Measurements from ENCODE around the gene ZBTB16. TPM values are rescaled to one million over a fixed set of nuclear protein-coding genes. Genes with fewer than 3 reads are reported as not detected.

The ZBTB16 gene
- total and polyA plus RNA-seq, 4 donors = 8.9 to 140 (median 34.5) TPM

GRCh38 chr11:114151631-114152030 is 92.1 kb downstream of the ZBTB16 start (continued):
- no peak for TF ChIP-seq REST (IDR thresholded peaks at IDR 0.05)
- TF ChIP-seq RXRA (IDR thresholded peaks at IDR 0.05) = no peak
- no peak for TF ChIP-seq YY1 (IDR thresholded peaks at IDR 0.05)
- no peak for TF ChIP-seq FOXA1 (IDR thresholded peaks at IDR 0.05)
- no peak for TF ChIP-seq EGR1 (IDR thresholded peaks at IDR 0.05; ENCODE audit: low read depth in 2 of 2)
- TF ChIP-seq TAF1 (conservative IDR thresholded peaks at IDR 0.05) = no peak
- TF ChIP-seq JUND (IDR thresholded peaks at IDR 0.05) = no peak
- no peak for TF ChIP-seq ATF3 (IDR thresholded peaks at IDR 0.05)
- TF ChIP-seq NR2F2 (IDR thresholded peaks at IDR 0.05) = no peak
- TF ChIP-seq RAD21 (IDR thresholded peaks at IDR 0.05) = no peak

GRCh38 chr11:114152162-114152561 is 92.7 kb downstream of the ZBTB16 start:
- Histone ChIP-seq H3K4me3 (ENCODE audit: low read depth in 1 of 3, low read length in 3 of 3) (no peak overlapping the region), H3K27ac (ENCODE audit: low read depth in 1 of 2, low read length in 2 of 2) (peak overlapping the region; percentile 90 to 91)
- 90% methylated on average over 3 of the region's 3 CpGs for WGBS

More at GRCh38 chr11:114152162-114152561, 92.7 kb downstream of the ZBTB16 start:
- DNase-seq (ENCODE audit: low spot score) = no peak
- H3K9me3 ChIP-seq (ENCODE audit: control insufficient read depth in 4 of 4, low read length in 3 of 4) = no peaks in the 10 kb centered on the region
- peak overlapping the region in 1 of 2 donors; percentile 1 for H3K9ac ChIP-seq (ENCODE audit: low read depth in 1 of 2, low read length in 2 of 2)
- no peaks in the 10 kb centered on the region for H3K27me3 ChIP-seq (ENCODE audit: control insufficient read depth in 4 of 4, insufficient read depth in 4 of 4, low read length in 3 of 4)
- TF ChIP-seq EGR1 (IDR thresholded peaks at IDR 0.05; ENCODE audit: low read depth in 2 of 2) = no peak
- no peak for TF ChIP-seq MAX (IDR thresholded peaks at IDR 0.05)
- no peak for TF ChIP-seq TAF1 (conservative IDR thresholded peaks at IDR 0.05)
- TF ChIP-seq GABPA (IDR thresholded peaks at IDR 0.05 in 1 of 2, conservative IDR thresholded peaks at IDR 0.05 in 1 of 2) = no peak
- no peak for TF ChIP-seq SP1 (IDR thresholded peaks at IDR 0.05)
- TF ChIP-seq HNF4G (IDR thresholded peaks at IDR 0.05) = no peak
- TF ChIP-seq NR2F2 (IDR thresholded peaks at IDR 0.05) = no peak
- TF ChIP-seq ZBTB33 (IDR thresholded peaks at IDR 0.05) = no peak
- TF ChIP-seq ATF3 (IDR thresholded peaks at IDR 0.05) = no peak
- TF ChIP-seq RXRA (IDR thresholded peaks at IDR 0.05) = no peak
- no peak for TF ChIP-seq YY1 (IDR thresholded peaks at IDR 0.05)
- no peak for TF ChIP-seq RAD21 (IDR thresholded peaks at IDR 0.05)
- TF ChIP-seq FOXA1 (IDR thresholded peaks at IDR 0.05) = no peak
- no peak for TF ChIP-seq FOXA2 (IDR thresholded peaks at IDR 0.05)
- no peak for TF ChIP-seq REST (IDR thresholded peaks at IDR 0.05)
- TF ChIP-seq CTCF (IDR thresholded peaks at IDR 0.05; ENCODE audit: low read depth, low read length, missing input control) = no peak
- no peak for TF ChIP-seq HNF4A (conservative IDR thresholded peaks at IDR 0.05)
- no peak for TF ChIP-seq JUND (IDR thresholded peaks at IDR 0.05)
- H3K36me3 ChIP-seq (ENCODE audit: control insufficient read depth in 4 of 4, insufficient read depth in 3 of 4, low read depth in 1 of 4, low read length in 3 of 4) = peaks cover 0 to 6% (median 3%) of the 10 kb centered on the region in 4 donors
- H3K4me1 ChIP-seq (ENCODE audit: control insufficient read depth in 4 of 4, insufficient read depth in 4 of 4, low read length in 3 of 4) = peaks cover 43 to 94% (median 75%) of the 10 kb centered on the region in 4 donors

Measured in liver (tissue), 9 donors.